ENCODE measurements around the gene EPN2.

The EPN2 gene

GRCh38 chr17:19239544-19239943 is 2.4 kb downstream of the EPN2 start:
- no peak for DNase-seq

DNA sequence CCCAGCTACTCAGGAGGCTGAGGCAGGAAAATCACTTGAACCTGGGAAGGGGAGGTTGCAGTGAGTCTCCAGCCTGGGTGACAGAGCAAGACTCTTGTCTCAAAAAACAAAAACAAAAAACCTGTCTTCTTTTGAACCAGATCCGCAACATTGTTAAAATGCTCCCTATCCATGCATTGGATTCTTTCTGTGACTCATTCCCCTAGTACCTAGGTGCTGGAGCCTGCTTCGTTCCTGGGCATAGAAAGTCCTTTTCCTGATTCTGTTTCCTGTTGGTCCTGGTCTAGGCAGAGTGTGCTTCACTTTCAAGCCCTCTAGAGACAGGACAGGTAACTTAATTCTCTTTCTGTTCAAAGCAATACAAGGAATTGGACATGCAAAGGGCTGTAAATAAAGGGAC is 5.2 kb downstream of the EPN2 start:
- DNase-seq = no peak

GRCh38 chr17:19242926-19243325 is 5.8 kb downstream of the EPN2 start:
- DNase-seq = no peak

- no peak for DNase-seq
These were observed 6.7 kb downstream of the EPN2 start for GRCh38 chr17:19243838-19244237.

DNA sequence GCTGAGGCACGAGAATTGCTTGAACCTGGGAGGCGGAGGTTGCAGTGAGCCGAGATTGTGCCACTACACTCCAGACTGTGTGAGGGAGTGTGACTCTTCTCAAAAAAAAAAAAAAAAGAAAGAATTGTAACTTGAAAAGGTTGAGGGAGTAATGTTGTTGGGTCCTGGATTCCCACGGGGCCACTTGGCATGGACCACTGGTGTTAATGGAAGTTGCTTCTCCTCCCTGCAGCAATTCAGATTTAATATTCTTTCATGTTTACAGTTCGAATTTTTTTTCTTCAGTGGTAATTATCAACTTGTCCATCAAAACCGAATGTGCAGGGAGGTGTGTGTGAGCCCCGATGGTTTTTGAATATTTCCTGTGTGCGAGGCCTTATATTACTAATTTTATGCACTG is 7.2 kb downstream of the EPN2 start:
- DNase-seq = no peak

GRCh38 chr17:19244781-19245180 is 7.6 kb downstream of the EPN2 start:
- no peak for DNase-seq

DNA sequence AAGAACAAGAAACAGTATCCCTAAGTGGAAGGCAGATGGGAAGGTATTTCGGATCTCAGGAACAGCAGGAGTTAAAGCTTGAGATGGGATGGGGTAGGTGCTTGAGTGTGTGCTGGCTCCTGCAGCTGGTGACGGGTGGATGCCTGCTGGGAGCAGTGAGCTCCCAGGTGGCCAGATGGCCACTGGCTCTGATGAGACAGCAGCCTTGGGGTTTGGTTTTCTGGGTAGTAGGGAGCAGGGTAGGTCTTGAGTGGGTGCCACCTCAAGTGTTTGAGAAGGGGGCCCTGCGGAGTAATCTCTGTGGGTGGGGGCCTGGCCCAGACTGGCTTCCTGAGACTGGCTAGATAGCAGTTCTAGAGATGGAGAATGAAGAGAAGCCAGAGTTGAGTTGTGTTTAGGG is 10.3 kb downstream of the EPN2 start:
- DNase-seq = no peak

- DNase-seq = no peak
These were observed 11.2 kb downstream of the EPN2 start for GRCh38 chr17:19248151-19248927.

- DNase-seq = peak; percentile 65
These were observed 11.9 kb downstream of the EPN2 start for GRCh38 chr17:19248928-19249574.

DNA sequence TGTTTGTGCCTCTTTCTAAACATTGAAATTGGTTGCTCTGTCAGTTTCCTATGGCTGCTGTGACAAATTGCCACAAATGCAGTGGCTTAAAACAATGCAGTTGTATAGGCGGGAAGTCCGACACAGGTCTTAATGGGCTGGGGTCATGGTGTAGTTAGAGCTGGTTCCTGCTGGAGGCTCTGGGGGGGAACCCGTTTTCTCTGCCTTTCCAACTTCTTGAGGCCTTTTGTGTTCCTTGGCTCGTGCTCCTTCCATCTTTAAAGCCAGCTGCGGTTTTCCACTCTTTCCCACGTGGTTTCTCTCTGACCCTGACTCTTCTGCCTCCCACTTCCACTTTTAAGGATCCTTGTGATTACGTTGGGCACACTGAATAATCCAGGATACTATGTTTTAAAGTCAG is 12.5 kb downstream of the EPN2 start:
- DNase-seq = no peak

DNA sequence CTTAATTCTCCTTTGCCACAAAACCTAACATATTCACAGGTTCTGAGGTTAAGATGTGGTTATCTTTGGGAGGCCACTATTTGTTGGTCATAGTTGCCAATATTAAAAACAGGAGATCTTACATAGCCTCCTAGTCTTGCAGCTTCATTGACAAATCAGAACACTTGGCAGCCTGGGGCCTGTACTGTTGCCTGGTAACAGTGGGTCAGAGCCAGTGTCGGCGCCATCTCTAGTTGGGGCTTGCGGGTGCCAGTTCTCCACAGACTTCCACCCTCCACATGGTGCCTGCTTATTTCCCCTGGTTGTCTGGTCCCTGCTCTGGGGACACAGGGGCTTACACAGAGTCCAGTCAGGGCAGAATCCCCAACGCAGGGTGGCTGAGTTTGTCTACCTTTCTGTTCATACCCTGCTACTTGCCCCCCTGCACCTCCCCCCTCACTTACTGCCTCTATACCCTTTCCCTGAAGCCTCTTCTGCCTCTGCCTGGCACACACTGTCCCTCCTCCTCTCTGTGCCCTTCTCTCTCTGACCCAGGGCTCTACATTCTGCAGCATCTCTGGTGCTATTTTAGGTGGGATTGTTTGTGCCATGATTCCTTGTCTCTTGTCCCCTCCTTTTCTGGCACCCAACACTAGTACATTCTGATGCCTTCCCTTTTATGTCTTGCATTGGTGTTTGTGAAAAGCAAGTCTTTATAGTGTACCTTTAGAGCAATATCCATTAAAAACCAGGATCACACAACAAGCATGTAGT is 13.4 kb downstream of the EPN2 start:
- DNase-seq = no peak

GRCh38 chr17:19253112-19253511 is 15.9 kb downstream of the EPN2 start:
- DNase-seq = no peak

DNA sequence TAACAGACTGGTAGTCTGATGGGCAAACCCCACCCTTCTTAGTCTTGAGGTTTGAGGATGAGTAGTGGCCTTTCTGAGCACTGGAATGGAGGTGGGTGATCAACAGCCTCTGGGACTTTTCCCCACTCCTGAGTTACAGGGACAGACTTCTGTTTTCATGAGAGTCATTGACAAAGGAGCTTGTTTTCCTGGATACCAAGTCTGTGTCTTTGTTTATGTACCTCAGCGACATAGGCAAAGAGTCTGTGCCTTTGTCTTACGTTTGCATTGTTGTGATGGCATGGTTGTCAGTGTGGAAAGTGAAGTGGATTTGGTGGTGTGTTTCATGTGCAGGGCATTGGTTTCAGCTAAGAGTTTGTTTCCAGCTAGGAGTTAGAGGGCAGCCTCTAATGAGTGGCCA is 17.5 kb downstream of the EPN2 start:
- DNase-seq = no peak

DNA sequence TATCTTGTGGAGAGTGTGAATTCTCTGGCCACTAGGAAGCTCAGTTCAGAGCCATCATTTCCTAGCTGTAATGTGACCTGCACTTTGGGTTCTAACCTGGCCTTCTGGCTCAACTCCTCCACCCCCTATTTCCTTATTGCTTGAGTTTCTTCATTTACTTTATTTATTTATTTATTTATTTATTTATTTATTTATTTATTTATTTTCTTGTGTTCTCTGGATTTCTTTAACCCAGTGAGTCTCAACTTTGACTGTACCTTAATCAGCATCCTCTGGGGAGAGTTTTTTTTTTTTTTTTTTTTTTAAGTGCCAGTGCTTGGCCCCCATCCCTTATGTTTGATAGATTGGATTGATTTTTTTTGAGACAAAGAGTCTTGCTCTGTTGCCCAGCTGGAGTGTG is 18.1 kb downstream of the EPN2 start:
- no peak for DNase-seq

GRCh38 chr17:19258371-19258770 is 21.2 kb downstream of the EPN2 start:
- no peak for DNase-seq

GRCh38 chr17:19260958-19261357 is 23.8 kb downstream of the EPN2 start:
- no peak for DNase-seq

DNA sequence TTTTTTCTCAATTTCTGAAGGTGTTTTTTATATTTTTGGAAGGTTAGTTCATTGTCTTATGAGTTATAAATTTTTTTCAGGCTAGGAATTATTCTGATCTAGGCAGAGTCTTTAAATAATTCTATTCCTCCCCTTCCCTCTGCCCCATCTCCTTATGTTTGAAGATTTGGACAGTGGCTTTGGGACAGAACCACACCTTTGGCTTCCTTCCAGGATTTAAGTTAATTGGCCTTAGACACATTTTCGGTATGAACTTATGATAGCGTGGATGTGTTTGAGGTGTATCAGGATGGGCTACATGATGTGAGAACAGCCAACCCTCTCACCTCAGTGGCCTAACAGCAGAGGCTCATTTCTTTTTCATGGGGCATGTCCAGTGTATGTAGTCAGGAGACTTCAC is 24.3 kb downstream of the EPN2 start:
- DNase-seq = no peak

GRCh38 chr17:19262650-19263631 is 25.8 kb downstream of the EPN2 start:
- peak; percentile 33 for DNase-seq

- DNase-seq = peak; percentile 14
These were observed 26.5 kb downstream of the EPN2 start for GRCh38 chr17:19263641-19264051.

- no peak for DNase-seq
These were observed 27.1 kb downstream of the EPN2 start for GRCh38 chr17:19264268-19264667.

DNA sequence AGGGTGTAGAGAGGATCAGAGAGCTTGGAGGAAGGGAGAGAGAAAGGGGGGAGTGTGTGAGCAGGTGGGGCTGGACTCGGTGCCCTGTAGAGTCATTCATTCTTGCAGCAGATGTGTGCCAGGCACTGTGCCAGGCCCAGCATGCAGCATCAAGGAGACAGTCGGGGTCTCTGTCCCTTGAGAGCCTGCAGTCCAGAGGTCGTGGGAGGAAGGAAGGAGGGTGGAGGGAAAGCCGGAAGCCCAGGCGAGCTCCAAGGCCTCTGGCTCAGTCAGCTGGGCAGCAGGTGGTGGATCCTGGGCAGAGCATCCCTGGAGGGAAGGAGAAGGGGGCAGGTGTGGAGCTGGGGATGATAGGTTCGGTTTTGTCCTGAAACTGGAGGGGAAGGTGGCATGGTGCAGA is 27.5 kb downstream of the EPN2 start:
- DNase-seq = no peak

DNA sequence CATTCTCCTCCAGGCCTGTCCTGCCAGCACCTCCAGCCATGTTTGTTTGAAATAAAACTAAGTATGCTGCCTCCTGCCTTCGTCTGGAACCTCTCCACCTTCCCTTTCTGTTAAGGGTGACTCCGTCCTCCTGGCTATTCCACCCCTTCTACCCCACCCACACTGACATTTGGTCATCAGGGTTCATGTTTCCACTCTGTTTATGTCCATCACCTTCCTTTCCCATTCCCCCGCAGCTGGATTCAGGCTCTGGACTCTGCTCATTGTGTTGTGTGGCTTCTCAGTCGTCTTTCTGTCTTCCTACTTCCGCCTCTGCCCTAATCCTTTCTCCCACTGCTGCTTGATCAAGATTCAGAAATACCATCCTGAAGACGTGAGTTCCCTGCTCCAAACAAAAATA is 28.6 kb downstream of the EPN2 start:
- no peak for DNase-seq
